ENCODE results near the gene GALNT10.

GRCh38 chr5:154320224-154321089 lies 129.9 kb downstream of the GALNT10 start:
- TF ChIP-seq CTCF (IDR thresholded peaks at IDR 0.05) (no peak), ZFX (IDR thresholded peaks at IDR 0.05; ENCODE audit: borderline replicate concordance) (no peak)
